HG03378 (cell line): ENCODE measurements around the gene PEDS1.
"Not testable (repeated sequence)": the region's sequence is repeated elsewhere in the genome, so short reads cannot be mapped to it uniquely, and the experiment has no call there.

Experiments used
- ATAC-seq: cut with Tn5 transposase; IDR thresholded peaks from one replicate; pipeline ENCODE4 v1.9.1; 2021; ENCODE audit warnings: mild to moderate bottlenecking, moderate library complexity; ENCODE audit not compliant: unreplicated experiment

Gene PEDS1

GRCh38 chr20:50190251-50191064 is 36.9 kb upstream of the PEDS1 start, which contains the start of gene CEBPB:
Gene CEBPB, plus strand, starts transcription at chr20:50190830. Its CDS starts 204 bp downstream, at chr20:50191034.
- ATAC-seq: no peak

GRCh38 chr20:50189681-50190250 is 36.2 kb upstream of the PEDS1 start:
- ATAC-seq: no peak

DNA sequence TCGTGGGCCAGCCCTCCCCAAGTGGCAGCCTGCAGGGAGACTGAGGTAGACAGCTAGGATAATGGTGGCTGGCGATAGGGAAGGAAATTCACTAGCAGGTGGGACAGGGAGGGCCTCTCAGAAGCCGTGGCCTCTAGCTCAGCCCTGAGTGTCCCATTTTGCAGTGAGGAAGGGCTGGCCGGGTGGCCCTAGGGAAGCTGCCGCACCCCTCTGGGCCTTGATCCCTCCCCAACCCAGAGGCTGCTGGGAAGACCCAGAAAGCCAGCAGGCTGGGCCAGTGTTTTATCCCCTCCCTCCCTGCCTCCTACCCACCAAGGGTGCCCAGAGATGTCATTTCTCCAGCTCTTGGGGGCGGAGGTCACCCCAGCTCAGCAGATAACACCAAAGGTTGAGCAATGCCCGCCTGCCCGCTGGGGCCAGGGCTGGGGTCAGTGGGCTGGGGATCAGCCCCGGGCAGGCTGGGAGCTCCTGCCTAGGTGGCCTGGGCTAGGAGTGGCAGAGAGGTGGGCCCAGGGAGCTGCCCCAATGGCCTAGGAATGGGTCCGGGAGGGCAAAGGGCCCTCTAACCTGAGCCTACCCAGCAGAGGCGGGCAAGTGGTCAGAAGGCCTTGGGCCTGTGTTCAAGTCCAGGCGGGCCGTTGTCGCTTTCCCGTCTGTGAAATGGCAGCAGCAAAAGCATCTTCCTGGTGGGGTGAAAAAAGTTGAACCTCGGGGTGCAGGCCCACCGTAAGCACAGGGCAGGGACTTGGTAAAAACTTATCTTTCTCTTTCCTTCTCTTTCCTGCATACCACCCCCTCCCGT is 35.6 kb upstream of the PEDS1 start:
- no peak for ATAC-seq

- no peak for ATAC-seq
Measured at GRCh38 chr20:50188287-50188688, 34.8 kb upstream of the PEDS1 start.

DNA sequence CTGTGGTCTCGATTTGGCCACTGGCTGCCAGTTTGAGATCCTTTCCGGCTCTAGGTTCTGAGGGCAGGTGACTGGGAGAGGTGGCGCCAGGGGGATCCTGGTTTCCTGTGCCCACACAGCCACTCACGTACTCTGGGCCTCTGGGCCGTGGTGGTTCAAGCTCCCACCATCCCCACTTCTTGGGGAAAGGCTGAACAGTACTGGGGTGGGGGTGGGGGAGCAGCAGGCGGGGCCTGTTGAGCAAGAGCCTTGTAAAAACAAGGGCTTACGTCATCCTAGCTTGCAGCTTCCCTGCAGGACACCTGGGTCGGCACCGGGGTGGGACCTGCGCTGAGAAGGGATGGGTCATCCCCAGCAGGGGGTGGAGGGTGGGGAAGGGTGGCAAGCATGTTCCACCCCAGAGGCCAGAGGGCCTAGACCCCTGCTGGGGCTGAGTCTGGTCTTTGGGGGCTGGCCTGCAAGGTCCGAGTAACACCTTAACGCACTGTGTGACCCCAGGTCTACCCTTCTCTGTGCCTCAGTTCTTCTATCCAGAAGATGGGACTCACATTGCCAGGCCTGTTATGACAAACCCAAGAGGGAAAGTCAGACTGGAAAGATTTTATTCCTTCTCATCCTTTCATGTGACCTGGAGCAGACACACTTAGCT is 34.0 kb upstream of the PEDS1 start:
- no peak for ATAC-seq

GRCh38 chr20:50186987-50187402 is 33.5 kb upstream of the PEDS1 start:
- ATAC-seq: no peak

DNA sequence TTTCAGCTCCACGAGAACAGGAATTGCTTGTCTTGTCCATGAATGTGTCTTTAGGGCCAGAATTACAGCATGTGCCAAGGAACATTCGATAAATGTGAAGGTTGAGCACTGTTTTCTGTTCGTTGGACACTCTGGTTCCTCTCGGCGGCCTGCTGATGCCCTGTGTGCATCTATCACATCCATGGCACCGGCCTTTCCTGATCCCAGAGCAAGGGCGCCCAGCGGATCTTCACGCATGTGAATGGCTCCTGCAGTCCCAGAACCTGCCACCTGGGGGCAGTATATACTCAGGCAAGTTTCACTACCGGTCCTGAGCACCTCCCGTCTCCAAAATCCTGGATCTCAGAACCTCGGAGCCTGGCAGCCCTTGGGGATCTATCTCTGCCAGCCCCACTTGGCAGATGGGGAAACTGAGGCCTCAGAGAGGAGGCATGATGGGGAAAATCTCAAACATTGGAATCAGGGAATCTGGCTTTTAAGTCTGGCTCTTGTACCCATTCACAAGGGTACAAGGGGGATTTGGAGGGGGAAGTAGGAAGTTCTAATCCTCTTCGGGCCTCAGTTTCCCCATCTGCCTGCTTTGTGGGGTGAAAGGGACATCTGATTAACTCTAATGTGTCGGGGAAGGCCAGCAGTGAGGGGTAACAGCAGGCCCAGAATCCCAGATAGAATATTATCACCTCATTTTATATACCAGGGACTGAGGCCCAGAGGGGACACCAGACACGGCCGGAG is 32.8 kb upstream of the PEDS1 start:
- no peak for ATAC-seq

GRCh38 chr20:50185426-50185825 is 31.9 kb upstream of the PEDS1 start:
- no peak for ATAC-seq

DNA sequence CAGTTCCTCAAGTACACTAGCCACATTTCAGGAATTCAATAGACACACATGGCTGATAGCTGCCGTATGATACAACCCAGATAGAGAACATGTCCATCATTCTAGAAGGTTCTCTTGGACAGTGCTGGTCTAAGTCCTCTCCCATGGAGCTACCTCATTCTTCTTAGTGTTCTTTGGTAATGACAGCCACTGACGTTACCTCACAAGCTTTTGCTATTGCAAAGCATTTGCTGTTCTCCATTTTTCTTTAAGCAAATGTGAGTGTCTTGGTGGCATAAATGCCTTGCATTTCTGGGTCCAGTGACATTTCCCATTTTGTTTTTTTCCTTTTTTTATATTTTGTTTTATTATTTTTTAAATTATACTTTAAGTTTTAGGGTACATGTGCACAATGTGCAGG is 28.8 kb upstream of the PEDS1 start:
- ATAC-seq: no peak

DNA sequence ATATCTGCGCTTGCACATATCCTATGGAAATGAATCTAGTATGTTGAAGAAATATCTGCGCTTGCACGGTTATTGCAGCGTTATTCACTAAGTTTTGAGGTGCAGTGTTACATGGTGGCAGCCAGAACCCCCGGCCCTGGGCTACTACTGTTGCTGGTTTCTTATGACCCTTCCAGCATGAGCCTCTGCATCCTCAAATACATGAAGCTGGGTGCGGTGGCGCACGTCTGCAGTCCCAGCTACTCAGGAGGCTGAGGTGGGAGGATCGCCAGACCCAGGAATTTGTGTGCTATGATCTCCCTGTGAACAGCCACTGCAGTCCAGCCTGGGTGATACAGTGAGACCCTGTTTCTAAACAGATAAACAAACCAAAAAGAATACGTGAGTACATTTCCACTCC is 27.8 kb upstream of the PEDS1 start:
- no peak for ATAC-seq

GRCh38 chr20:50178672-50179071 is 25.1 kb upstream of the PEDS1 start:
- ATAC-seq: not testable (repeated sequence)

DNA sequence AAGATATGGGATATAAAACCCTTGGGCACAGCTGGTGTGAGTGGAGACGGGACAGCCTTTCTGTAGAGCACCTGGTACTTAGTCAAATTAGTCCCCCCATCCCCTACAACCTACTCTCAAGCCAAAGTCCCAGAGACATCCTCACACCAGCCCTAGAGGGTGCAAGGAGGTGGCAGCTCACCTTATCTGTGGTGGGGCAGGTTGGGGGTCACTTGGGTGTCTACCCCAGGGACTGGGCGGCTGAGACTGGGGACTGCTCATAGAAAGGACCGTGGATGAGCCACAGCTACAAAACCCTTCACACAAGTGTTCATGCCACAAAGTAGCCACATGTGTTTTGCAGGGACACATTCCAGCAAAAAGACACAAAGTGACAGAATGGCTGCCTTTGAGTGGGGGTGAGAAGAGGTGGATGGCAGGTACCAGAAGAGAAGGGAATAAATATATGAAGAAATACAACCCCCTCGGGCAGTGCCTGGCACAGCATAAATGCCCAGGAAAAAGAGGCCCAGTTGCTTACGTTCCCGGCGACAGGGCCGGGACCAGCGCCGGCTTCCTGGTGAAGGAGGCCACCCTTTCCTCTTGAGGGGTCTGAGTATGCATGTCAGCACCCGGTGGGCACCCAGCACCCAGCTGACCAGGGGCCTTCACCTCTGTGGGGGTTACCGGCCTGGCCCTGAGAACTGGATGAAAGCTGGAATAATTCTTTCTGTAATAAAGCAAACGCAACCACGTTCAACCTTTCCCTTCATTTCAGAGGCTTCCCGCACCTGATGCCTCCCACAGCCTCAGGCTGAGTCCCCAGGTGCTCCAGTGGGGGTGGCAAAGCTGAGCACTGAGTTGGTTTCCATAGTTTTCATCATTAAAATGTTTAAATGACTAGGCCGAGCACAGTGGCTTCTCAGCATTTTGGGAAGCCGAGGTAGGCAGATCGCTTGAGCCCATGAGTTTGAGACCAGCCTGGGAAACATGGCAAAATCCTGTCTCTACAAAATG is 22.7 kb upstream of the PEDS1 start:
- no peak for ATAC-seq

DNA sequence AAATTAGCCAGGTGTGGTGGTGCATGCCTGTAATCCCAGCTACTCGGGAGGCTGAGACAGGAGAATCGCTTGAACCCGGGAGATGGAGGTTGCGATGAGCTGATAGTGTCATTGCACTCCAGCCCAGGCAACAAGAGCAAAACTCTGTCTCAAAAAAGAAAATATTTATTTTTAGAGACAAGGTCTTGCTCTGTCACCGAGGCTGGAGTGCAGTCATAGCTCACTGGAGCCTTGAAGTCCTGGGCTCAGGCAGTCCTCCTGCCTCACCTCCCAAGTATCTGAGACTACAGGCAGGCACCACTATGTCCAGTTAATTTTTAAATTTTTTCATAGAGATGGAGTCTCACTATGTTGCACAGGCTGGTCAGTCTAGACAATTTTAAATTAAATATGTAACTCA is 20.9 kb upstream of the PEDS1 start:
- ATAC-seq: no peak

DNA sequence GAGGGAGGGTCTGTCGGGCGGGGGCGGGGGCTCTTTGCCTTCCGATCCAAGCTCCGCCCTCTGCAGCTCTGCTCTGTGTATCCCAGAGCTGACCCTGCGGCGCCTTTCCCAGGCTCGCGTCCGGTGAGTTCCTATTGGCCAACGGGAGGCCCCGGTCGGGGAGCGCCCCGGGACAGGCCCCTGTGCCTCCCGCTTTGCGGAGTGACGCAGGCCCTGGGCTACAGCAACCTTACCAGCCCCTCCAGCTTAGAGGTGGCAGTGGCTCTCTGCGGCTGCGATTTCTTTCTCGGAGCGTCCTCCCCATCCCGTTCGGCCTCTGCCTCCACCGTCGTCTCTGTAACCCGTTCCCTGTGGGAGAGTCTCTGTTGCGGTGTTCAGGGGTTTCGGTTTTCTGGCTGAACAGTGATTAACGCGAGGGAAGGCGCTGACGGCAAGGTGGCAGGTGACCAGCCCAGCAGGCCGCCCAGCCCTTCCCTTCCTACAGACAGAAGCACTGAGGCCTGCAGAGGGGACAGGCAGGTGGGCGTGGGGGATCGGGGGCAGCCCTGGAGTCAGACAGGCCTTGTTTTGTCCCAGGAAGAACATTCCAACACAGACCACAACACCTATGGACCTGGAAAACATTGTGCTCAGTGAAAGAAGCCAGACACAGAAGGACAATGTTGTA is 19.0 kb upstream of the PEDS1 start:
- no peak for ATAC-seq

DNA sequence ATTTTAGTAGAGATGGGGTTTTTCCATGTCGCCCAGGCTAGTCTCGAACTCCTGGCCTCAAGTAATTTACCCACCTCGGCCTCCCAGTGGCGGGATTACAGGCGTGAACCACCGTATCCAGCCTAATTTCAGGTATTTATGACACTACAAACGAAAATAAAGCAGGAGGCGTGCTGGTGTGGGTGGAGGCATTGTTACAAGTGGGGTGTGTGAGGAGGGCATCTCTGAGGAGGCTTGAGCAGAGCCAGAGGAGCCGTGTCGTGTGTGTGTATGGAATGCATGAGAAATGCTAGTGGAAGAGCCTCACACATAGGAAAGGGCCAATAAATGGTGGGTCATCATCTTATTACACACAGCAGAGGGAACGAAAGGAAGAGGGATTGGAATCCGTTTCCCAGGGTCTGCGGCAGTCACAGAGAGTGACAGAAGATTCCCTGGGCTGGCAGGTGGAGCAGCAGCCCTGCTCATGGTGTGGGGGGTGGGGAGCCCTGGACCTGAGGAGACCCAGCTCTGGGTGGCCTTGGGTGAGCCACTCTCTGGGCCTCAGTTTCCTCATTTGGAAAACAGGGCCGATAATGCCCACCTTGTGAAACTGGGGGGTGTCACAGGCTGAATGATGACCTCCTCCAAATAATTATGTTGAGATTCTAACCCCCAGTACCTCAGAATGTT is 17.2 kb upstream of the PEDS1 start:
- no peak for ATAC-seq

- no peak for ATAC-seq
Measured at GRCh38 chr20:50169329-50169823, 15.9 kb upstream of the PEDS1 start.

GRCh38 chr20:50165684-50166554 is 12.4 kb upstream of the PEDS1 start:
- ATAC-seq: peak; percentile 89
